HepG2 (cell line): ENCODE data around the gene TUBA4A. TPM values are rescaled to one million over a fixed set of nuclear protein-coding genes. Genes with fewer than 3 reads are reported as not detected.
A peak's percentile ranks its signal among the peaks of the same experiment; 100 is the strongest.

Experiments used
- ATRX ChIP-seq: sonication (generic); formaldehyde crosslinking; IDR thresholded peaks from 2 replicates; pipeline ENCODE4 v1.4.0; 2020; ENCODE audit warnings: missing genetic modification reagents, borderline replicate concordance
- CERS6 ChIP-seq: sonication (generic); formaldehyde crosslinking; IDR thresholded peaks from 2 replicates; pipeline ENCODE4 v1.5.0; 2020; ENCODE audit warnings: missing genetic modification reagents
- CTCF ChIP-seq: sonication (generic); formaldehyde crosslinking; IDR thresholded peaks from 2 replicates; pipeline ENCODE4 v1.5.0; 2020; ENCODE audit warnings: mild to moderate bottlenecking, missing genetic modification reagents, moderate library complexity
- FOSL2 ChIP-seq: sonication (generic); formaldehyde crosslinking; IDR thresholded peaks from 2 replicates; pipeline ENCODE4 v1.4.0; 2020; ENCODE audit warnings: missing genetic modification reagents
- KMT2B ChIP-seq: IDR thresholded peaks from 2 replicates; pipeline ENCODE4 v1.6.1; 2016; ENCODE audit warnings: missing genetic modification reagents, missing compliant biosample characterization
- MLX ChIP-seq: IDR thresholded peaks from 2 replicates; pipeline ENCODE4 v1.6.1; 2016
- MXD4 ChIP-seq: IDR thresholded peaks from 2 replicates; pipeline ENCODE4 v1.6.1; 2016; ENCODE audit warnings: mild to moderate bottlenecking, missing biosample characterization, missing genetic modification reagents
- NFIB ChIP-seq: sonication (generic); formaldehyde crosslinking; IDR thresholded peaks from 2 replicates; pipeline ENCODE4 v1.9.0; 2021; ENCODE audit warnings: missing genetic modification reagents, mild to moderate bottlenecking, borderline replicate concordance
- NR1H2 ChIP-seq: sonication (generic); formaldehyde crosslinking; IDR thresholded peaks from 2 replicates; pipeline ENCODE4 v1.8.1; 2022; ENCODE audit warnings: low read depth, missing genetic modification reagents, borderline replicate concordance
- NR3C1 ChIP-seq: sonication (generic); formaldehyde crosslinking; IDR thresholded peaks from 2 replicates; pipeline ENCODE4 v1.4.0; 2020; ENCODE audit warnings: missing genetic modification reagents
- PHF20 ChIP-seq: sonication (generic); formaldehyde crosslinking; IDR thresholded peaks from 2 replicates; pipeline ENCODE4 v1.5.0; 2020; ENCODE audit warnings: mild to moderate bottlenecking, missing genetic modification reagents
- ZBTB21 ChIP-seq: sonication (generic); formaldehyde crosslinking; IDR thresholded peaks from 2 replicates; pipeline ENCODE4 v1.4.0; 2020; ENCODE audit warnings: missing genetic modification reagents
- ZBTB49 ChIP-seq: sonication (generic); formaldehyde crosslinking; IDR thresholded peaks from 2 replicates; pipeline ENCODE4 v1.4.0; 2020; ENCODE audit warnings: missing genetic modification reagents, borderline replicate concordance
- ZFP90 ChIP-seq: sonication (generic); formaldehyde crosslinking; IDR thresholded peaks from 2 replicates; pipeline ENCODE4 v1.8.0; 2022; ENCODE audit warnings: missing genetic modification reagents, mild to moderate bottlenecking, inconsistent platforms, borderline replicate concordance
- ZNF138 ChIP-seq: sonication (generic); formaldehyde crosslinking; IDR thresholded peaks from 2 replicates; pipeline ENCODE4 v1.5.0; 2020; ENCODE audit warnings: mild to moderate bottlenecking, low read depth, missing genetic modification reagents
- ZNF143 ChIP-seq: sonication (generic); formaldehyde crosslinking; IDR thresholded peaks from 2 replicates; pipeline ENCODE4 v1.4.0; 2020; ENCODE audit warnings: missing genetic modification reagents
- ZNF160 ChIP-seq: sonication (generic); formaldehyde crosslinking; IDR thresholded peaks from 2 replicates; pipeline ENCODE4 v1.8.0; 2022; ENCODE audit warnings: mild to moderate bottlenecking, inconsistent platforms, missing genetic modification reagents
- ZNF33B ChIP-seq: sonication (generic); formaldehyde crosslinking; IDR thresholded peaks from 2 replicates; pipeline ENCODE4 v1.5.1; 2020; ENCODE audit warnings: mild to moderate bottlenecking, missing genetic modification reagents
- ZNF441 ChIP-seq: sonication (generic); formaldehyde crosslinking; IDR thresholded peaks from 2 replicates; pipeline ENCODE4 v1.7.0; 2021; ENCODE audit warnings: missing genetic modification reagents, borderline replicate concordance
- polyA plus RNA-seq, 8 experiments: library from polyadenylated mRNA; depleted of rRNA in 3 of 8; stranded (reverse) in 7 of 8; unstranded in 1 of 8; fragments of >200 nt; fragmentation: Illumina TruSeq in 4 of 8; extraction: Trizol in 4 of 8; gene quantifications; 2 replicates each; pipeline versions ENCODE4 v1.2.1 to v1.2.3, GENCODE V29; 2011 to 2016; ENCODE audit warnings: low read depth in 4 of 8, missing spikeins in 1 of 8, mixed read lengths in 1 of 8; ENCODE audit not compliant: insufficient read depth in 1 of 8
- total RNA-seq, 5 experiments: library from RNA; depleted of rRNA; stranded (reverse); fragments of >200 nt; fragmentation: Illumina TruSeq; extraction: Trizol; gene quantifications; 2 replicates each; pipeline ENCODE4 v1.2.3, GENCODE V29; 2016; ENCODE audit warnings: low read depth in 1 of 5
- TF ChIP-seq, protein P1 (sequence below): sonication (generic); formaldehyde crosslinking; conservative IDR thresholded peaks from 2 replicates; pipeline ENCODE4 v1.8.0; 2022; ENCODE audit warnings: low read depth, missing genetic modification reagents

TUBA4A gene
- total and polyA plus RNA-seq, 2 of the 13 experiments (the other 11 are each of a cell fraction or from before 2014, with no cell fraction given): 1.3 to 12.7 TPM

GRCh38 chr2:219230059-219230540 lies 23.6 kb downstream of the TUBA4A start (continued):
- TF ChIP-seq ZFP90: peak; percentile 66
- TF ChIP-seq ZNF33B: 0 out of 2 replicates have a peak, but pooled peaks have one; percentile 16
- peak; percentile 62; the same call in 1 of the 2 replicates for TF ChIP-seq MXD4 (CRISPR knock-in tag)
- no peak for TF ChIP-seq CTCF (CRISPR knock-in tag)
- no peak for TF ChIP-seq ZNF138 (CRISPR knock-in tag)
- no peak for TF ChIP-seq ATRX
- TF ChIP-seq ZBTB49 (CRISPR knock-in tag): peak; percentile 76; the same call in 1 of the 2 replicates
- TF ChIP-seq ZNF441: no peak
- TF ChIP-seq CERS6: no peak
- 0 out of 2 replicates have a peak, but pooled peaks have one; percentile 34 for TF ChIP-seq PHF20
- TF ChIP-seq NFIB (CRISPR knock-in tag): no peak
- TF ChIP-seq ZNF160 (CRISPR knock-in tag): 0 out of 2 replicates have a peak, but pooled peaks have one; percentile 7
- TF ChIP-seq ZNF143 (CRISPR knock-in tag): no peak
- TF ChIP-seq, protein P1, sequence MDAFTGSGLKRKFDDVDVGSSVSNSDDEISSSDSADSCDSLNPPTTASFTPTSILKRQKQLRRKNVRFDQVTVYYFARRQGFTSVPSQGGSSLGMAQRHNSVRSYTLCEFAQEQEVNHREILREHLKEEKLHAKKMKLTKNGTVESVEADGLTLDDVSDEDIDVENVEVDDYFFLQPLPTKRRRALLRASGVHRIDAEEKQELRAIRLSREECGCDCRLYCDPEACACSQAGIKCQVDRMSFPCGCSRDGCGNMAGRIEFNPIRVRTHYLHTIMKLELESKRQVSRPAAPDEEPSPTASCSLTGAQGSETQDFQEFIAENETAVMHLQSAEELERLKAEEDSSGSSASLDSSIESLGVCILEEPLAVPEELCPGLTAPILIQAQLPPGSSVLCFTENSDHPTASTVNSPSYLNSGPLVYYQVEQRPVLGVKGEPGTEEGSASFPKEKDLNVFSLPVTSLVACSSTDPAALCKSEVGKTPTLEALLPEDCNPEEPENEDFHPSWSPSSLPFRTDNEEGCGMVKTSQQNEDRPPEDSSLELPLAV (CRISPR knock-in tag): no peak
- no peak for TF ChIP-seq KMT2B
- no peak for TF ChIP-seq ZBTB21 (CRISPR knock-in tag)
- TF ChIP-seq FOSL2 (CRISPR knock-in tag): no peak
- TF ChIP-seq NR1H2 (CRISPR knock-in tag): no peak
- TF ChIP-seq NR3C1: 0 out of 2 replicates have a peak, but pooled peaks have one; percentile 10
- 0 out of 2 replicates have a peak, but pooled peaks have one; percentile 49 for TF ChIP-seq MLX (CRISPR knock-in tag)
